ENCODE results near the gene ERGIC3.

- no peak for TF ChIP-seq CTCF (IDR thresholded peaks at IDR 0.05)
- TF ChIP-seq EZH2 (IDR thresholded peaks at IDR 0.05; ENCODE audit: borderline replicate concordance, insufficient read depth, low read depth, low read length, poor library complexity, severe bottlenecking): no peak
These were observed 37.9 kb upstream of the ERGIC3 start for GRCh38 chr20:35503841-35504561.
